ENCODE results near the gene HECTD1. TPM values are rescaled to one million over a fixed set of nuclear protein-coding genes. Genes with fewer than 3 reads are reported as not detected.

Gene HECTD1
- total RNA-seq, 4 donors from 2014 or later = 222 to 294 (median 244) TPM

- TF ChIP-seq CTCF (IDR thresholded peaks at IDR 0.05; ENCODE audit: low read depth) = no peak
Measured at GRCh38 chr14:31092160-31092708, 115.4 kb downstream of the HECTD1 start.

GRCh38 chr14:31090883-31091764 is 116.5 kb downstream of the HECTD1 start:
- TF ChIP-seq CTCF (IDR thresholded peaks at IDR 0.05; ENCODE audit: low read depth) = no peak

GRCh38 chr14:31085027-31085426 is 122.6 kb downstream of the HECTD1 start:
- no peak for TF ChIP-seq CTCF (IDR thresholded peaks at IDR 0.05; ENCODE audit: low read depth)

GRCh38 chr14:31084385-31084784 is 123.2 kb downstream of the HECTD1 start:
- no peak for TF ChIP-seq CTCF (IDR thresholded peaks at IDR 0.05; ENCODE audit: low read depth)

GRCh38 chr14:31083781-31084180 is 123.8 kb downstream of the HECTD1 start:
- no peak for TF ChIP-seq CTCF (IDR thresholded peaks at IDR 0.05; ENCODE audit: low read depth)

- TF ChIP-seq CTCF (IDR thresholded peaks at IDR 0.05; ENCODE audit: low read depth) = no peak
Measured at GRCh38 chr14:31080484-31080883, 127.1 kb downstream of the HECTD1 start.

- TF ChIP-seq CTCF (IDR thresholded peaks at IDR 0.05; ENCODE audit: low read depth) = no peak
Measured at GRCh38 chr14:31080056-31080455, 127.5 kb downstream of the HECTD1 start.

Measured in subcutaneous adipose tissue (tissue), 4 donors.